Type B pancreatic cell (in vitro differentiated cells): ENCODE measurements around the gene P2RY8. TPM values are rescaled to one million over a fixed set of nuclear protein-coding genes. Genes with fewer than 3 reads are reported as not detected.
"Not testable (repeated sequence)": the region's sequence is repeated elsewhere in the genome, so short reads cannot be mapped to it uniquely, and the experiment has no call there.

Source experiments
- DNase-seq: peaks from one replicate; pipeline ENCODE4 v3.0.0; 2021; ENCODE audit warnings: mixed read lengths; ENCODE audit not compliant: unreplicated experiment; ENCODE audit errors: extremely low spot score
- H3K27ac Mint-ChIP-seq: 2 replicates; pipeline ENCODE4 v1.8.0; 2021; ENCODE audit warnings: mild to moderate bottlenecking, mixed read lengths
- H3K27me3 Mint-ChIP-seq: 2 replicates; pipeline ENCODE4 v1.8.0; 2021; ENCODE audit warnings: mixed read lengths
- H3K36me3 Mint-ChIP-seq: 2 replicates; pipeline ENCODE4 v1.8.0; 2021; ENCODE audit warnings: mixed read lengths
- H3K4me1 Mint-ChIP-seq: one replicate; pipeline ENCODE4 v1.8.0; 2021; ENCODE audit warnings: mixed read lengths; ENCODE audit not compliant: unreplicated experiment
- H3K4me3 Mint-ChIP-seq: 2 replicates; pipeline ENCODE4 v1.8.0; 2021; ENCODE audit warnings: mild to moderate bottlenecking, mixed read lengths
- H3K9me3 Mint-ChIP-seq: 2 replicates; pipeline ENCODE4 v1.8.0; 2021; ENCODE audit warnings: mixed read lengths
- total RNA-seq: library from RNA; stranded (reverse); gene quantifications from 2 replicates; pipeline ENCODE4 v1.2.1, GENCODE V29; 2021; ENCODE audit warnings: low replicate concordance
- TF ChIP-seq, protein P1 (sequence below): fragments of 200-600 bp; sonication (generic); conservative IDR thresholded peaks from 2 replicates; pipeline ENCODE4 v1.5.0; 2021; ENCODE audit warnings: antibody characterized with exemption, mild to moderate bottlenecking

Gene P2RY8
- total RNA-seq, 1 donor from 2014 or later, result not detected

DNA sequence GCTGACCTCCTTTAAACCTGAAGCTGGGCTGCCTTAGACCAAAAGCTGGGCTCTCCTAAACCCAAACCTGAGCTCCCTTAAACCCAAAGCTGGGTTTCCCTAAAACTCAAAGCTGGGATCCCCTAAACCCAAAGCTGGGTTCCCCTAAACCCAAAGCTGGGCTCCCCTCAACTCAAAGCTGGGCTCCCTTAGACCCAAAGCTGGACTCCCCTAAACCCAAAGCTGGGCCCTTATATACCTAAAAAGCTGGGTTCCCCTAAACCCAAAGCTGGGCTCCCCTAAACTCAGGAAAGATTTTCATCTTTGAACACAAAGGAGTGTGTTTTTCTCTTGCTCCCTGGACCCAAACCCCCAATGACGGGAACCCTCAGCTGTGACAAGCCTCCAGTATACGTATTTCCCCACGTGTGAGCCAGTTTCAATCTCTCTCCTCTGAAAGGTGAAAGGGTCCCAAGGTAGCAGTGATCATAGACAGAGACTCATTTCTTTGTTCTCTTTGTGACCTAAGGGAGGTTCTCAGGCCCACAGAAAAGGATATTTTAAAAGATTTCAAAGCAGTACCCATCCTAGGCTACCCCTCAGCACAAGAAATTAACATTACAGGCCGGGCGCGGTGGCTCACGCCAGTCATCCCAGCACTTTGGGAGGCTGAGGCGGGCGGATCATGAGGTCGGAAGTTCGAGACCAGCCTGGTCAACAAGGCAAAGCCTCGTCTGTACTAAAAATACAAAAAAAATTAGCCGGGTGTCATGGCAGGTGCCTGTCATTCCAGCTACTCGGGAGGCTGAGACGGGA lies 52.9 kb downstream of the P2RY8 start:
- Mint-ChIP-seq H3K36me3 (no peaks in the 10 kb centered on the region), H3K4me3 (no peak overlapping the region), H3K27ac (no peak overlapping the region), H3K27me3 (peaks cover 13% of the 10 kb centered on the region), H3K4me1 (peaks cover 8% of the 10 kb centered on the region), H3K9me3 (peaks cover 6% of the 10 kb centered on the region)
- peak; percentile 31 for DNase-seq
- TF ChIP-seq, protein P1, sequence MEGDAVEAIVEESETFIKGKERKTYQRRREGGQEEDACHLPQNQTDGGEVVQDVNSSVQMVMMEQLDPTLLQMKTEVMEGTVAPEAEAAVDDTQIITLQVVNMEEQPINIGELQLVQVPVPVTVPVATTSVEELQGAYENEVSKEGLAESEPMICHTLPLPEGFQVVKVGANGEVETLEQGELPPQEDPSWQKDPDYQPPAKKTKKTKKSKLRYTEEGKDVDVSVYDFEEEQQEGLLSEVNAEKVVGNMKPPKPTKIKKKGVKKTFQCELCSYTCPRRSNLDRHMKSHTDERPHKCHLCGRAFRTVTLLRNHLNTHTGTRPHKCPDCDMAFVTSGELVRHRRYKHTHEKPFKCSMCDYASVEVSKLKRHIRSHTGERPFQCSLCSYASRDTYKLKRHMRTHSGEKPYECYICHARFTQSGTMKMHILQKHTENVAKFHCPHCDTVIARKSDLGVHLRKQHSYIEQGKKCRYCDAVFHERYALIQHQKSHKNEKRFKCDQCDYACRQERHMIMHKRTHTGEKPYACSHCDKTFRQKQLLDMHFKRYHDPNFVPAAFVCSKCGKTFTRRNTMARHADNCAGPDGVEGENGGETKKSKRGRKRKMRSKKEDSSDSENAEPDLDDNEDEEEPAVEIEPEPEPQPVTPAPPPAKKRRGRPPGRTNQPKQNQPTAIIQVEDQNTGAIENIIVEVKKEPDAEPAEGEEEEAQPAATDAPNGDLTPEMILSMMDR, result no peak

DNA sequence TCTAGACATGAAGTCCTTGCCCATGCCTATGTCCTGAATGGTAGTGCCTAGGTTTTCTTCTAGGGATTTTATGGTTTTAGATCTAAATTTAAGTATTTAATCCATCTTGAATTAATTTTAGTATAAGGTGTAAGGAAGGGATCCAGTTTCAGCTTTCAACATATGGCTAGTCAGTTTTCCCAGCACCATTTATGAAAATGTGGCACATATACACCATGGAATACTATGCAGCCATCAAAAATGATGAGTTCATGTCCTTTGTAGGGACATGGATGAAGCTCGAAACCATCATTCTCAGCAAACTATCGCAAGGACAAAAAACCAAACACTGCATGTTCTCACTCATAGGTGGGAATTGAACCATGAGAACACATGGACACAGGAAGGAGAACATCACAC lies 54.5 kb downstream of the P2RY8 start:
- not testable (repeated sequence) for DNase-seq, H3K4me3 Mint-ChIP-seq, H3K4me1 Mint-ChIP-seq, H3K36me3 Mint-ChIP-seq, H3K9me3 Mint-ChIP-seq, H3K27ac Mint-ChIP-seq
- H3K27me3 Mint-ChIP-seq, result peaks cover 17% of the 10 kb centered on the region

DNA sequence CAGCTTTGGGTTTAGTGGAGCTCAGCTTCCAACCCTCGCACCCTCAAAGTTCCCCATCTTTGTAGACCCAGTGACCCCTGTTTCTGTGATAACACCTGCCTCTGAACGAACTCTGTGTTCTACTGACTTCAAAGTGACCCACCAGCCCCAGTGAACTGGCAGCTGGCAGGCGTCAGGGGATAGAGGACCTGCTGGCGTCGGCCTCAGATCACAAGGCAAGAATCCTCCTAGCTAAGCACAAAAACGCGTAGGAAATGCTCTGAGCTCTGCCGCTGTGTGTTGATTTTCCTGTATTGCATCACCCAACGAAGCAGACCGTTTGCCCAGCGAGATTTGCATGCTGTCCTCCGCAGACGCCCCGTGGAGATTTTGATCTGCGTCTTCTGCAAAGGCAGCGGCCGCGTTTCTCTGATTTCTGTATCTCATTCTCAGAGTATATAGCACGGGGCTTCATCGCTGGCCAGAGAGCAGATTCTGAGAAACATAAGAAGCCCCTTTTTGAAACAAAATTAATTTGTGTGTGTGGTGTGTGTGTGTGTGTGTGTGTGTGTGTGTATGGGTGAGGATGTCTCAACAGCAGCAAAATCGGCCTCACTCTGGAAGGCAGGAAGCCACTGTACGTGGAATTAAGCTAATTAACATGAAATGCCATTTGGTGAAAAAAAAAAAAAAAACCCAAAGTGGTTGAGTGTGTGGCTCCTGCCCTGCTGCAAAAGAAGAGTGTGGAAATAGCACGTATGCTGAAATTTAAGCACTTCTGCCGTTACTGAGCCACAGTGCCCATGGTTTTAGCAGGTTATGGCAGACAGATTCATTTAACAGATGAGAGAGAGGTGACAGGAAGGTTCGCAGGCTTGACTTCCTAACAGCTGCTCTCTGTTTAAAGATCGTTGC lies 55.1 kb downstream of the P2RY8 start:
- no peaks in the 10 kb centered on the region for H3K36me3 Mint-ChIP-seq
- peaks cover 10% of the 10 kb centered on the region for H3K9me3 Mint-ChIP-seq
- TF ChIP-seq, protein P1, result no peak
- peak overlapping the region; percentile 81 for H3K4me3 Mint-ChIP-seq
- H3K27ac Mint-ChIP-seq, result peak overlapping the region; percentile 68
- DNase-seq, result peak; percentile 65
- peaks cover 17% of the 10 kb centered on the region for H3K27me3 Mint-ChIP-seq
- H3K4me1 Mint-ChIP-seq, result peaks cover 8% of the 10 kb centered on the region

GRCh38 chrX:1480082-1480785 lies 56.8 kb downstream of the P2RY8 start:
- peak; percentile 43 for DNase-seq
- H3K9me3 Mint-ChIP-seq, result peaks cover 10% of the 10 kb centered on the region
- H3K27ac Mint-ChIP-seq, result no peak overlapping the region
- no peak overlapping the region for H3K4me3 Mint-ChIP-seq
- no peaks in the 10 kb centered on the region for H3K36me3 Mint-ChIP-seq
- peaks cover 17% of the 10 kb centered on the region for H3K27me3 Mint-ChIP-seq
- TF ChIP-seq, protein P1, result no peak
- peaks cover 8% of the 10 kb centered on the region for H3K4me1 Mint-ChIP-seq

DNA sequence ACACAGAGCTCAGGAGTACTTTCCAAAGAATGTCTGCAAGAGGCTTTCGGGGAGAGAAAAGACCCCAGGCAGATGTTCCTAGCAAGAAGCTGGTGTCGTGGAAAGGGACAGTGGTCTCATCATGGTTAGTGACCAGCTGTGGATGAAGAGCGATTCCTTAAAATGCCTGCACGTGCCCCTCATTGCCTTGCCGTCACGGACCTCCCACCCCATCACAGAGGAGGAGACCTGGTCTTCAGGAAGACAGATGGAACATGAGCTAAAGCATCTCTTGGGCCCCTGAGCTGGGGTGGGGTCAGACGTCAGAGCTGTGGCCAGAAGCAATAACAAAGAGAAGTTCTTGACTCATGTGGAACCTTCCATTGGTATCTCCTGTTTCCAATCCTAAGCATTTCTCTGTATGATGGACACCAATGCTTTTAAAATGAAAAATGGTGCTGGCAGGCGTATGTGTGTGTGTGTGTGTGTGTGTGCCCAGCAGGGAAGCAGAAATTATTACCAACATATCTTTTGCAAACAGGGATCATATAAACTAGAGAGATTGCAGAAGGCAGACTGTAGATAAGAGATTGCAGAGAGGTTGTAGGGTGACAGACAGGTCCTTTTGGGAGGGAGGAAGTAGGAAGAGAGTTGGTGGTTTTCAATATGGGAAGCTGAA lies 59.1 kb downstream of the P2RY8 start:
- Mint-ChIP-seq H3K4me1 (peaks cover 8% of the 10 kb centered on the region), H3K4me3 (no peak overlapping the region), H3K9me3 (peaks cover 10% of the 10 kb centered on the region), H3K36me3 (no peaks in the 10 kb centered on the region), H3K27me3 (peaks cover 17% of the 10 kb centered on the region), H3K27ac (no peak overlapping the region)
- DNase-seq, result peak; percentile 50
- TF ChIP-seq, protein P1, result no peak
